ENCODE results near the gene SHISA9.

DNA sequence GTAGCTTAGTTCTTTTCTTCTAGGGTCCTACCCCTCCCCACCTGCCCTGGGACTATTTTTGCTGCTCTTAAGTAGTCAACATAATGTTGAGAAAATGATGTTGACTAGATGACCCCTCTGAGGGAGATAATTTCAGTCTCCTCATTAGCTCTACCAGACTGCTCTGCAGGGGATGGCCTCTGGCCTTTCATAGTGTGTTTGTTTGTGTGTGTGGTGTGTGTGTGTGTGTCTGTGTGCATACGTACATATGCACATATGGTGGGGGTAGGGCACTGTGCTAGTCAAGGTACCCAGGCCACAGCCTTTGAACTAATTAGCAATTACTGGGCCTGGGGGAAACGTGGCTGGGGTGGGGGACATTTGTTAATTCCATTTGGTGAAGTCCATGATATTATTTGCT is 254.0 kb downstream of the SHISA9 start:
- no peak for TF ChIP-seq EZH2 (IDR thresholded peaks at IDR 0.05; ENCODE audit: borderline replicate concordance, low read length)
- TF ChIP-seq, protein P1, sequence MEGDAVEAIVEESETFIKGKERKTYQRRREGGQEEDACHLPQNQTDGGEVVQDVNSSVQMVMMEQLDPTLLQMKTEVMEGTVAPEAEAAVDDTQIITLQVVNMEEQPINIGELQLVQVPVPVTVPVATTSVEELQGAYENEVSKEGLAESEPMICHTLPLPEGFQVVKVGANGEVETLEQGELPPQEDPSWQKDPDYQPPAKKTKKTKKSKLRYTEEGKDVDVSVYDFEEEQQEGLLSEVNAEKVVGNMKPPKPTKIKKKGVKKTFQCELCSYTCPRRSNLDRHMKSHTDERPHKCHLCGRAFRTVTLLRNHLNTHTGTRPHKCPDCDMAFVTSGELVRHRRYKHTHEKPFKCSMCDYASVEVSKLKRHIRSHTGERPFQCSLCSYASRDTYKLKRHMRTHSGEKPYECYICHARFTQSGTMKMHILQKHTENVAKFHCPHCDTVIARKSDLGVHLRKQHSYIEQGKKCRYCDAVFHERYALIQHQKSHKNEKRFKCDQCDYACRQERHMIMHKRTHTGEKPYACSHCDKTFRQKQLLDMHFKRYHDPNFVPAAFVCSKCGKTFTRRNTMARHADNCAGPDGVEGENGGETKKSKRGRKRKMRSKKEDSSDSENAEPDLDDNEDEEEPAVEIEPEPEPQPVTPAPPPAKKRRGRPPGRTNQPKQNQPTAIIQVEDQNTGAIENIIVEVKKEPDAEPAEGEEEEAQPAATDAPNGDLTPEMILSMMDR (IDR thresholded peaks at IDR 0.05; ENCODE audit: low read length) = no peak

All from OCI-LY1 (cell line).